HG03354 (cell line): Measurements from ENCODE around the gene ZSCAN23.

Experiments
- ATAC-seq: cut with Tn5 transposase; IDR thresholded peaks from one replicate; pipeline ENCODE4 v1.9.1; 2021; ENCODE audit warnings: mild to moderate bottlenecking; ENCODE audit not compliant: unreplicated experiment, poor library complexity, severe bottlenecking

ZSCAN23 gene

GRCh38 chr6:28384143-28384533 lies 59.2 kb downstream of the ZSCAN23 start:
- ATAC-seq = no peak

DNA sequence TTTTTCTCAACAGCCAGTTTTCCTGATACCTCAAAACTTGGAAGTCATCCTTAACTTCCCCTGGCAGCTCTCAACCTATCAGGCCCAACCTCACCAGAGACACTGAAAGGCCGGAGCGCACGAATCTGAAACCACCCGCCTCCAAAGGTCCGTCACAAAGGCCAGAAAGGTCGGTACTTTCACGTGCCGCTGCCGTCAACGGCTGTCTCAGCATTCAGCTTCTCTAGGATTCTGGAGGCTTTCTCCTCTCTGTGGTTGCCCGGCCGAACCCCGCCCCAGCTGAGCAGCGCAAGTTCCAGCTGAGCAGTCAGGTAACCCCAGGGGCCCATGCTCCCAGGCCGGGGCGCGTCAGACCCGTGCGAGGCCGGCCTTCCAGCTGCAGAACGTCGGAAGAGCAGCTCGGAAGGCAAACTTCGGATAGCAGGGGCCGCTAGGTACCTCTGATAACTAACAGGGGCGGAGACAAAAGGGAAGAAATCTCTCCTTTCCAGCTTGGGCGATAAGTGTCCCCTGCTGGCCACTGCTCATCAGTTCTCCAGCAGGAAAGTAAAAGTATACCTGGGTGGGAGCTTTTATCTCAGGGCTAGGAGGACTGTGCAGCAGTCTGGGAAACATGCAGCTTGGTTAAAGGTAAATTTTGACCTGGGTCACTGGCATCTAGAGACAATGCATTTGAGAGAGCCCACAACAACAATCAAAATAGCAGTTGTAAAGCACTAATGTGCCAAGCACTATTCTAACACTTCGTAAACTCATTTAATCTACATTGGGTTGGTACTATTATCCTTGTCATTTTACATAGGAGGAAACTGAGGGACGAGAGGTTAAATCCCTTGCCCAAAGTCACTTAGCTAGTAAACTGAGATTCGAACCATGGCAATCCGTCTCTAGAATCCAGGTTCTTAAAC lies 59.8 kb downstream of the ZSCAN23 start:
- ATAC-seq = peak; percentile 96
